Measurements from ENCODE around the gene ETV6. TPM values are rescaled to one million over a fixed set of nuclear protein-coding genes. Genes with fewer than 3 reads are reported as not detected.
A peak's percentile ranks its signal among the peaks of the same experiment; 100 is the strongest.

Gene ETV6
- total RNA-seq, 1 donor = 11.2 TPM

DNA sequence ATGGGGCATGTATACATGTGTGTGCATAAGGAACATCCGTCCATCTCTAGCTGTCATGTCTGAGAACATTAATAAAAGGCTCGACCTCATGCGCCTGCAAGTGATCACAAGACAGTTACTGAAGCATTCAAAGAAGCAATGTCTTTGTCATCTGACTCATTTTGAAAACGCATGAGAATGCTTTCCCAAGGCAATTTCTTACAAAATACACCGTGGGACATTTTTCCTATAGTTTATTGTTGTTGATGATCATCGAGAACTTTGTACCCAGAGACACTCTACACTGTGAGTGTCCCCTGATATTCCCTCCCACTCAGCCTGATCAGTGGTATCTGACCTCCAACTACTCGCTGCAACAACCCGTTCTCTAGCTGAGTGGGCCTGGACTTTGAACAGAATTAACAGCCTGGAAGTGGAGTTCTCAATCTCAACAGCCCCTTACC lies 68.1 kb downstream of the ETV6 start:
- TF ChIP-seq CTCF (IDR thresholded peaks at IDR 0.05; ENCODE audit: insufficient read depth, low read depth, low read length) = no peak
- no peak overlapping the region for H3K4me3 ChIP-seq (ENCODE audit: low read depth, low read length)
- DNase-seq (ENCODE audit: low read depth) = peak; percentile 81

DNA sequence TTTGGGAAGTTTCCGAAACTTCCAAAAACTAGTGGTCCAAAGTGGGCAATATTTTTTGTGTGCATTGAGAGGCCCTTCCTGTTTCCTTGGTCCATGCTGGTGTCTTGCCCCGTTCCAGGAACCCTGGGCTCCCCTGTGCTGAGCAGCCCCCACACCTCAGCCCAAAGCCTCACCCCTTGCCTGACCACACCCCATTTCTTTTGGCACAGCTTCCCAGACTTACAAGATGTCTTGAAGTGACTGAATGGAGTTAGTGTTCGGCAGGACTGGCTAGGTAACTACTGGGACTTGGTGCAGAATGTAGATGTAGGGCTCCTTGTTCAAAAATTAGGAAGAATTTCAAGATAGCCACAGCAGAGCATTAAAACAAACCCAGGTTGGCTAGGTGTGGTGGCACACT lies 68.6 kb downstream of the ETV6 start:
- DNase-seq (ENCODE audit: low read depth) = no peak
- no peak overlapping the region for H3K4me3 ChIP-seq (ENCODE audit: low read depth, low read length)
- TF ChIP-seq CTCF (IDR thresholded peaks at IDR 0.05; ENCODE audit: insufficient read depth, low read depth, low read length) = no peak

DNA sequence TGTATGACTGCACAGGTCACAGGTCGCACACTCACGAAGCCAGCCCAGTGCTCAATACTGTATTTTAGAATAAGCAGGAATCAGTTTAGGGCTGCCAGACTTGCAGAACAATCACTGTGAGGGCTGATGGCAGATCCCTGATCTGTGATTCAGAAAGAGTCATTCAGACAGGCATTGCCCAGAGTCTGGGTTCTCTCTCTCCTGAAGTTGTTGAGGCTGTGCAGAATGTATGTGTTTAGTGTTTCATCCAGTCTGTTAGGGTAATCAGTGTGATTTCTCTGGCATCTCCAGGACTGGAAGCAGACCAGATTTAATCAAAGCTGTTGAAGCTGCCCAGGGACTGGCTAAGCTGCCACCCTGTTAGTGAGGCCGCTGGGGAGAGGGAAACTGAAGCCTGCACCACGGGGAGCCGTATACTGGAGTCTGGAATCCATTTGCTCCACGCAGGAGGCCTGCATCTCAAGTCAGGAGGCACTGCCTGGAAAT lies 69.3 kb downstream of the ETV6 start:
- peak; percentile 58 for DNase-seq (ENCODE audit: low read depth)
- H3K4me3 ChIP-seq (ENCODE audit: low read depth, low read length) = no peak overlapping the region
- TF ChIP-seq CTCF (IDR thresholded peaks at IDR 0.05; ENCODE audit: insufficient read depth, low read depth, low read length) = no peak

DNA sequence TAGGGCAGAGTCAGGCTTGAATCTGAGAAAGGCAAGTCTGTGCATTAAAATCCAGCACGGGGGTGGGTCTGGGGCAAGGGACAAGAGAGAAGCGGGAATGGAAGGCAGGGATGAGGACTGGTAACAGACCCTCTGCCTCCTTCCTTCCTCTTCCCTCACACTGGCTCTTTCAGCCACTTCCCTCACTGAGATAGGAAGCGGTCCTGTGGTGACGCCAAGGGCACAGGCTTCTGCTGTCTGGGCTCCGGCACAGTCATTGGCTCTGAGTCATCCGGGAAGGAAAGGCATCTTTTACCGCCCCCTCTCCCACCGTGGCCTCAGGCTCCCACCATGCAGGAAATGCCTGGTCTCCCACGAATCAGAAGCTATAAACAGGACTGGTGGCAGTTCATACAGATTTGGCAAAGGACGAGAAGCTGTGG lies 70.2 kb downstream of the ETV6 start:
- peak; percentile 92 for DNase-seq (ENCODE audit: low read depth)
- TF ChIP-seq CTCF (IDR thresholded peaks at IDR 0.05; ENCODE audit: insufficient read depth, low read depth, low read length) = no peak
- H3K4me3 ChIP-seq (ENCODE audit: low read depth, low read length) = no peak overlapping the region

- no peak for DNase-seq (ENCODE audit: low read depth)
- no peak overlapping the region for H3K4me3 ChIP-seq (ENCODE audit: low read depth, low read length)
- TF ChIP-seq CTCF (IDR thresholded peaks at IDR 0.05; ENCODE audit: insufficient read depth, low read depth, low read length) = no peak
These were observed 72.6 kb downstream of the ETV6 start for GRCh38 chr12:11722071-11722470.

DNA sequence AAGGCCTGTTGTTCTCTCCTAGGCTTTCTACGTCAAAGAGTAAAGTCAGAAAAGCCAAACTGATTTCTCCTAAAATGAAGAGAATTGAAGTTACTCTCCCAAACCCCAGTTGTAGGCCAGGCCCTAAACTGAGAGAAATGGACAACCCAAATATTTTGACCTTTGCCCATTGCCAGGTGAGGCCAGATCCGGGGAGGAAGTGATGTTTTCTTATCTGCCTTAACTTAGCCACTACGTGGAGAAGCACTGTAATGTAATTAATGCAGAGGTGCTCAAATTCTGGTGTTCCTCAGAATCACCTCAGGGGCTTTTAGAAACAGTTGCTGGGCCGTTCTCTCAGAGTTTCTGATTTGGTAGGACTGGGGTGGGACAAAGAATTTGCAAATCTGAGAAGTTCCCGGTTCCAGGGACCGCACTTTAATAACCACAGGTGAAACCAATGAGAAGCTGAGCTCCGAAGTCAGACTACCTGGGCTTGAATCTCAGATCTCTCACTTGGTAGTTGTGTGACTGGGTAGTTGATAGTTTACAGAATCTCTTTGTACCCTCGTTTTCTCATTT lies 73.2 kb downstream of the ETV6 start:
- no peak for DNase-seq (ENCODE audit: low read depth)
- no peak for TF ChIP-seq CTCF (IDR thresholded peaks at IDR 0.05; ENCODE audit: insufficient read depth, low read depth, low read length)
- no peak overlapping the region for H3K4me3 ChIP-seq (ENCODE audit: low read depth, low read length)

GRCh38 chr12:11723993-11724392 lies 74.5 kb downstream of the ETV6 start:
- DNase-seq (ENCODE audit: low read depth) = no peak
- no peak overlapping the region for H3K4me3 ChIP-seq (ENCODE audit: low read depth, low read length)
- no peak for TF ChIP-seq CTCF (IDR thresholded peaks at IDR 0.05; ENCODE audit: insufficient read depth, low read depth, low read length)
